Measurements from ENCODE around the gene PEX10. TPM values are rescaled to one million over a fixed set of nuclear protein-coding genes. Genes with fewer than 3 reads are reported as not detected.

The PEX10 gene
- total RNA-seq, 1 donor from 2014 or later, result 41.0 TPM

GRCh38 chr1:2405588-2406295 is 6.6 kb downstream of the PEX10 start:
- DNase-seq (ENCODE audit: low read depth, low spot score), result no peak

GRCh38 chr1:2404890-2405511 is 7.4 kb downstream of the PEX10 start:
- no peak for DNase-seq (ENCODE audit: low read depth, low spot score)

- DNase-seq (ENCODE audit: low read depth, low spot score), result no peak
Observed at GRCh38 chr1:2404142-2404889, 8.0 kb downstream of the PEX10 start.

DNA sequence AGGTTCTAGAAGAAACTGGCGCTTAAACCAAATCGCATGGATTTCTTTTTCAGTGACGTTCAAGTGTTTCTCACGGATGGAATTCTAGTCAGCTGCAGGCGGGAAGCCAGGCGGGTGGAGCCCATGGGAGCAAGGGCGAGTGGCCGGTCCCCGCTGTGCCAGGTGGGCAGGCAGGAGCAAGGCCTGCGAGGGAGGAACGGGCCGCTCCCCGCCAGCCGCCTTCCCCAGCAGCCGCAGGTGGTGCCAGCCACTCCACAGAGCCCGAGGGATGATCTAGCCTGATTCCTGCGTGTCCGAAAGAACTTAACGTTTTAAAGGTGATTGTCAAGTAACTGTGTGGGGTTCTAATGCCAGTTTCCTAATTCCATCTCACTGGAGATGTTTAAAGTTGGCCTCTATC is 9.1 kb downstream of the PEX10 start:
- no peak for DNase-seq (ENCODE audit: low read depth, low spot score)

DNA sequence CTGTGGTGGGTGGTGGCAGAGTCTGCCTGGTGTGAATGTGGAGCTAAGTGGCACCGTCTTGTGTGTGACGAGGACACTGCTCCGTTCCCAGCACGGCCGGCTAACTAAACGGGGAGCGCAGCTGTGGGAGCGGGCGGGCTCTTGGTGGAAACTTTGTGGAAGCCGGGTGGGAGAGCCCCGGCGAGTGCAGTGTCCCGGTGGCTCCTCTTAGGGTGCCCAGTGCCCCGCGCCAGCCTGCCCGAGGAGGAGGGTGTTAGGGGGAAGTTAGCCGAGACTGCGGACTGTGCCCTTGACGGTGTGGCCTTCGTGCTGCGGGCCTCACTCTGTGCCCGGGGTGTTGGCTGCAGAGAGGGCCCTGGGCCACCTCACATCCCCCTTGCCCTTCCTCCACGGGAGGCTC is 9.9 kb downstream of the PEX10 start:
- no peak for DNase-seq (ENCODE audit: low read depth, low spot score)

- no peak for DNase-seq (ENCODE audit: low read depth, low spot score)
Observed at GRCh38 chr1:2400950-2401649, 11.3 kb downstream of the PEX10 start.

- DNase-seq (ENCODE audit: low read depth, low spot score), result no peak
Observed at GRCh38 chr1:2400576-2400909, 11.8 kb downstream of the PEX10 start.

DNA sequence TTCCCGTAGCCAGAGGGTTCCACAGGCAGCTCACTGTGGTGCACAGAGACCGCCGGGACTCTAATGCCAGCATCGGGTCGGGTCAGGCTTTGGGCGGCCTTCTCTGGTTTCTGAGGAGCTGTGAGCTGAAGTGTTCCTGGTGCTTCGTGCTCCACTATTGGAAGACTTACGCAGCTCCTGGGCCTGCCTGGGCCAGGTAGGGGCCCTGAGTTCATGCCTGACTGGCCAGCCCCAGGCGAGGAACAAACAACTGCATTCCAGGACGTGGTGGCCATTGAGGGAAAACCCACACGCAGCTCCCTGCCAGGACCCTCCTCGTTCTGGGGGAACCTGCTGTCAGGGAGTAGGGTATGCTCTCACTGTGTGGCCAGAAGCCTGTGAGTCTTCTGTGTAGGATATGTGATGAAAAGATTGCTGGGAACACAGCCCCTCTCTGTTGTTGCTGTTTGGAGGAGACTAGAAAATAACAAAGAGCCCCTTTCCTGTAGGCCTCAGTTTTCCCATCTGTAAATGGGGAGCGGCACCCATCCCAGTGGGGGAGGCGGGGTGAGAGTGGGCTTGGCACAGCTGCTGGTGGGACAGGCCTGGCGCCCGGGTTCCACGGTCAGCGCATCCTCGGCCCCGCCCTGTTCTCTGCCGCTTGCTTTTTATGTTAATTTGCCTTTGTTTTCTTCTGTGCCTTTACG is 12.3 kb downstream of the PEX10 start:
- DNase-seq (ENCODE audit: low read depth, low spot score), result no peak

- DNase-seq (ENCODE audit: low read depth, low spot score), result no peak
Observed at GRCh38 chr1:2398871-2399270, 13.5 kb downstream of the PEX10 start.

- DNase-seq (ENCODE audit: low read depth, low spot score), result no peak
Observed at GRCh38 chr1:2397007-2397679, 15.2 kb downstream of the PEX10 start.

DNA sequence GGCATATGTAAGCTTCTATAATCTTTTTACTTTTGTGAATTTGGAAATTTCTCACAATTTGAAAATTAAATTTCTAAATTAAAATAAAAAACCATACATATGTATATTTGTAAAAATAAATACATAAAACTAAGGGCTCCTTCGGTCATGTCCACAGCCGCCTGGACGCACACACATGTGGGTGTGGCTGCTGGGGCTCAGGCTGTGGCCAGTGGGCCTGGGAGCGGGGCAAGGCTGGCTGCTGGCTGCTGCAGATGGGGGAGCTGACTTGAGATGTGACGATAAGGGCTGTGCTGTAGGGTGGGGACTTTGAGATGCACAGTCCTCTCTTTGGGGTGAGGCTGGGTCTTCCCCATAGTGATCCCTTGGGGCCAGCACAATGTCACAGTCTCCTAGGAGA is 15.9 kb downstream of the PEX10 start:
- no peak for DNase-seq (ENCODE audit: low read depth, low spot score)

DNA sequence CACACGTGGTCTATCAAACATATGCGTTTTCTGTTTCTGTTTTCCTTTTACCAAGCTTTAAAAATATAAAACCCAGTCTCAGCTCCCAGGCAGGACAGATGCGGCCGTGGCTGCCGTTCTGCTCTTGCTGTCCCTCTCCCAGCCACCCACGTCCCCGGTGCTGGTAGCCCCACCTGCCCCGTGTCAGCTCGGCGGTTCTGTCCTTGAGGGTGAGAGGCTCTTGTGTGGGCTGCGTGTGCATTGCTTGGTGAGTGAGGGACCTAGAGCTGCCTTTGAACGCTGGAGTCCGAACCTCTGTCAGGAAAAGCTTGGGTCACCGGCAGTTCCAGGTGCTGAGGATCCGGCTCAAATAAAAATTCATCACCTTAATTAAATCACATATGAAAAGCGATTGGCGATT is 16.3 kb downstream of the PEX10 start:
- no peak for DNase-seq (ENCODE audit: low read depth, low spot score)

- no peak for DNase-seq (ENCODE audit: low read depth, low spot score)
Observed at GRCh38 chr1:2395245-2395644, 17.1 kb downstream of the PEX10 start.

GRCh38 chr1:2394761-2395160 is 17.6 kb downstream of the PEX10 start:
- DNase-seq (ENCODE audit: low read depth, low spot score), result no peak

DNA sequence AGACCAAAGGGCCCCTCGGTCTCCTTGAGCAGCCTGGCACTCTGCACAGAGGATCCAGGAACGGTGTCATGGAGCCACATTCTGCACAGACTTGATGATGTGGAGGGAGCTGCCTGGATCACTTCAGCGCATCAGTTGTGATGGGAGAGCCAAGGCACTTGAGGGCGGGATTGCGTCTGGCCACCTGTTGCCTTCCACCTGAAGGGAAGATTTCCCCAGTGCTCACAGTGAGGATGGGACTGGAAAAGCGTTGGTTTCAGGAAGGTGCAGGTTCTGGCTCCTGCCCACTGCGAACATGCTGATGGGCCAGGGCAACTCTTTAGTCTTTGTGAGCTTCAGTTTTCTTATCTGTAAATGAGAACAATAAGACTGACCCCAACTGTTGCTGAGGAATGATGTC is 18.1 kb downstream of the PEX10 start:
- no peak for DNase-seq (ENCODE audit: low read depth, low spot score)

GRCh38 chr1:2393471-2393877 is 18.9 kb downstream of the PEX10 start:
- no peak for DNase-seq (ENCODE audit: low read depth, low spot score)

DNA sequence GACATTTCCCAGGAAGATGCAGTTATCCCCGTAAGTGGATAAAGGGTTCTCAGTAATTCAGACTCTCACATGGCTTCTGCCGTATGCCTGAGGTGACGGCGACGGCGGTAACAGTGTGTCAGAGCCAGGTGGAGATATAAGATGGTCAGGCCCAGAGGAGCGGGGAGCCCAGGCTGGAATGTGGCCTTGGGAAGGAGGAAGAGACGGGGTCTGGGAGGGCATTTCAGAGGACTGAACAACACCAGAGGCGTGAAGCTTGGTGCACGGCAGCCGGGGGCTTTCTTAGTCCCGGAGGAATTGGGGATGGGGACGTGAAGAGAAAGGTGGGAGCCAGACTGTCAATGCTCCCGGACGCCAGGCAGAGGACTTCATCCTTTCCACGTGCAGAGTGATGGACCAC is 19.7 kb downstream of the PEX10 start:
- DNase-seq (ENCODE audit: low read depth, low spot score), result no peak

GRCh38 chr1:2391931-2392509 is 20.3 kb downstream of the PEX10 start:
- DNase-seq (ENCODE audit: low read depth, low spot score), result no peak

GRCh38 chr1:2391041-2391930 is 21.1 kb downstream of the PEX10 start, which contains the start of the genes MORN1 and RER1:
Gene MORN1 (minus strand): TSS chr1:2391554. CDS start chr1:2391533, 21 bp downstream.
Gene RER1 (plus strand): TSS chr1:2391841. CDS start chr1:2395791, 3,950 bp downstream.
- peak; percentile 94 for DNase-seq (ENCODE audit: low read depth, low spot score)
